HCT116 (cell line): Measurements from ENCODE around the gene SERAC1. TPM values are rescaled to one million over a fixed set of nuclear protein-coding genes. Genes with fewer than 3 reads are reported as not detected.

ENCODE experiments used
- ATAC-seq: fragments of 200-7000 bp; cut with Tn5 transposase; 2 replicates; pipeline ENCODE4 v1.9.1; 2020; ENCODE audit warnings: mild to moderate bottlenecking, moderate library complexity
- BruUV-seq: library from RNA; stranded (reverse); fragments of 400-500 nt; replicated peaks from 2 replicates; lab custom pipeline; 2021; lab: Mats Ljungman, UMichigan
- CTCF ChIA-PET: fragments of 300-600 bp; sonication (Branson Sonifier 250); formaldehyde crosslinking; loops from one replicate; lab custom pipeline; 2021; ENCODE audit warnings: antibody characterized with exemption; lab: Charles Lee
- POLR2A ChIA-PET: fragments of 300-600, 350-600 bp; sonication (Branson Sonifier 250); formaldehyde crosslinking; loops from one replicate; lab custom pipeline; 2021; ENCODE audit warnings: antibody characterized with exemption; lab: Charles Lee
- RAD21 ChIA-PET, 2 experiments: fragments of 300-600 bp; sonication (Branson Sonifier 250); formaldehyde crosslinking; loops; one replicate each; lab custom pipeline; 2023; ENCODE audit warnings: low total read pairs in 2 of 2; ENCODE audit not compliant: uncharacterized antibody in 2 of 2, unreplicated experiment in 2 of 2, low non-redundant PET in 1 of 2; lab: Charles Lee
- DNase-seq: peaks from one replicate; pipeline ENCODE4 v3.0.0-alpha.2; 2010; ENCODE audit warnings: low read depth, low spot score
- H2AFZ ChIP-seq: fragments of 200-600 bp; shearing (Covaris generic), sonication (generic); 2 replicates; pipeline ENCODE4 v1.6.1; 2017; ENCODE audit warnings: low read depth, mixed run types, mixed read lengths, antibody characterized with exemption, low read length; ENCODE audit not compliant: poor library complexity, severe bottlenecking
- H3K27ac ChIP-seq: 2 replicates; pipeline ENCODE4 v1.5.1; 2012; ENCODE audit warnings: low read depth, low read length
- H3K27me3 ChIP-seq: fragments of 200-600 bp; sonication (generic); 2 replicates; pipeline ENCODE4 v1.6.1; 2016; ENCODE audit warnings: mixed run types, low read length, mixed read lengths; ENCODE audit not compliant: insufficient read depth
- H3K36me3 ChIP-seq, 2 experiments: fragments of 200-500 bp in 1 of 2; fragments of 200-600 bp in 1 of 2; sonication (Bioruptor generic) in 1 of 2; sonication (generic) in 1 of 2; 2 replicates each; pipeline versions ENCODE4 v1.5.1 to v1.6.1; 2014 to 2016; ENCODE audit warnings: low read length in 2 of 2, inconsistent platforms in 1 of 2, mixed read lengths in 1 of 2, mixed run types in 1 of 2; ENCODE audit not compliant: insufficient read depth in 2 of 2, control insufficient read depth in 1 of 2
- H3K4me1 ChIP-seq, 2 experiments: fragments of 200-600 bp in 1 of 2; sonication (generic) in 1 of 2; 2 replicates each; pipeline versions ENCODE4 v1.5.1 to v1.6.1; 2012 to 2017; ENCODE audit warnings: low read length in 2 of 2, inconsistent platforms in 1 of 2, mild to moderate bottlenecking in 1 of 2, mixed read lengths in 1 of 2, mixed run types in 1 of 2, moderate library complexity in 1 of 2; ENCODE audit not compliant: insufficient read depth in 2 of 2, control insufficient read depth in 1 of 2
- H3K4me2 ChIP-seq: fragments of 200-600 bp; sonication (generic); 2 replicates; pipeline ENCODE4 v1.6.1; 2017; ENCODE audit warnings: mixed run types, low read length, mixed read lengths
- H3K4me3 ChIP-seq, 2 experiments: fragments of 200-600 bp in 1 of 2; sonication (generic) in 1 of 2; replicated peaks in 1 of 2; 2 replicates each; pipeline ENCODE4 v1.5.1; 2011 to 2016; ENCODE audit warnings: low read length in 2 of 2, control low read depth in 1 of 2, low read depth in 1 of 2, mild to moderate bottlenecking in 1 of 2, mixed read lengths in 1 of 2, mixed run types in 1 of 2
- H3K79me2 ChIP-seq: fragments of 200-600 bp; sonication (generic); 2 replicates; pipeline ENCODE4 v1.6.1; 2017; ENCODE audit warnings: mild to moderate bottlenecking, mixed run types, low read length, moderate library complexity, mixed read lengths; ENCODE audit not compliant: insufficient read depth
- H3K9ac ChIP-seq: fragments of 200-600 bp; sonication (generic); 2 replicates; pipeline ENCODE4 v1.6.1; 2016; ENCODE audit warnings: low read length, mixed read lengths
- H3K9me2 ChIP-seq: fragments of 200-600 bp; sonication (generic), shearing (Covaris generic); 2 replicates; pipeline ENCODE4 v1.6.1; 2017; ENCODE audit warnings: mixed run types, mild to moderate bottlenecking, moderate library complexity; ENCODE audit not compliant: insufficient read depth
- H3K9me3 ChIP-seq, 2 experiments: fragments of 200-500 bp in 1 of 2; fragments of 200-600 bp in 1 of 2; sonication (Bioruptor generic) in 1 of 2; sonication (generic) in 1 of 2; 2 replicates each; pipeline ENCODE4 v1.6.1; 2014 to 2017; ENCODE audit warnings: low read length in 2 of 2, mixed read lengths in 2 of 2, inconsistent platforms in 1 of 2, low read depth in 1 of 2, mild to moderate bottlenecking in 1 of 2, mixed run types in 1 of 2, moderate library complexity in 1 of 2; ENCODE audit not compliant: control insufficient read depth in 1 of 2, insufficient read depth in 1 of 2
- H4K20me1 ChIP-seq: fragments of 200-600 bp; sonication (generic), shearing (Covaris generic); 2 replicates; pipeline ENCODE4 v1.6.1; 2017; ENCODE audit warnings: mixed run types, mild to moderate bottlenecking, moderate library complexity; ENCODE audit not compliant: insufficient read depth
- CEBPB ChIP-seq: IDR thresholded peaks from 2 replicates; pipeline ENCODE4 v1.6.1; 2012; ENCODE audit warnings: low read depth
- ELF1 ChIP-seq: IDR thresholded peaks from 2 replicates; pipeline ENCODE4 v1.6.1; 2012; ENCODE audit warnings: low read depth, borderline replicate concordance
- JUND ChIP-seq: IDR thresholded peaks from 2 replicates; pipeline ENCODE4 v1.6.1; 2012
- SRF ChIP-seq: IDR thresholded peaks from 2 replicates; pipeline ENCODE4 v1.6.1; 2012; ENCODE audit warnings: low read depth
- intact Hi-C: fragments of 100-400 bp; cut with micrococcal nuclease; formaldehyde crosslinking; loops from 2 replicates; pipeline ENCODE4 v1.10.0; 2022
- total RNA-seq: library from RNA; stranded (reverse); gene quantifications from one replicate; pipeline ENCODE4 v1.2.1, GENCODE V29; 2021; ENCODE audit not compliant: unreplicated experiment
- TF ChIP-seq, protein P1 (sequence below): IDR thresholded peaks from 2 replicates; pipeline ENCODE4 v1.6.1; 2012
- TF ChIP-seq, protein P2 (sequence below): IDR thresholded peaks from 2 replicates; pipeline ENCODE4 v1.6.1; 2011; ENCODE audit warnings: mild to moderate bottlenecking, low read length, moderate library complexity; ENCODE audit not compliant: insufficient replicate concordance; ENCODE audit errors: extremely low read depth

SERAC1 gene
- total RNA-seq, 1 experiment from 2014 or later: 7.6 TPM

DNA sequence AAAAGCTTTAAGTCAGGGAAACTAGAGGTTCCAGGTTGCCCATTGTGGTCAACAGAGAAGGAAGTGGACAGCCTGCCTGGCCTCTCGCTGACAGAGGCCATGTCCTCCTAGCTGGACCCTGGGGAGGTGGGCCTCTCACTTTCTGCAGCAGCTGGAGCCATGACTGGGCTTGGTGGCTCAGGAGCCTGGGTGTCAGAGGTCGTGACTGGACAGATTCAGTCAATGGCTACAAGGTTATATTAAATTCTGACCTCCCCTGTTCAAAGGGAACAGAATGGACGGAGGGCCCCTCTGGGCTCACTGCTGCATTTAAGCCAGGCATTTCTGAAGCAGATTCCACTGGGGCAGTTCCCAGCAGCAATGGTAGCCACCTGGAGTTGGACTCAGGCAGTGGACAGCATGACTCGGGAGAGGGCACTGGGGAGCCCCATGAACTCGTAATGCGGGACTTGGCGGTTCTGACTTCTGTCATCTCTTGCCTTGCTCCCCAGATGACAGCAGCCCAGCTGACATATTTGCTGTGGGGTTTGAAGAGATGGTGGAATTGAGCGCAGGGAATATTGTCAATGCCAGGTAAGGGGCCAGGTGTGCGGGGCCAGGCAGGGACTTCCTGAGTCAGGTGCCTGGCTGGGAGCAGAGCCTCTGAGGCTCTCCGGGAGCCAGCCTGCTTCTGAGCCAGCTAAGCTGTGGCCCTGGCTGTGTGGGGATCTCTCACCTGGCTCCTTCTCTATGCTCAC lies 99.7 kb downstream of the SERAC1 start:
- peak overlapping the region; percentile 76 for H3K4me2 ChIP-seq
- intact Hi-C loops: no loop called here
- no peaks in the 10 kb centered on the region for H3K9me3 ChIP-seq
- H3K9ac ChIP-seq: peak overlapping the region; percentile 49
- ChIA-PET POLR2A (interaction anchor here (0.7 to 2.4 kb wide), 2 partner anchors 11 to 26 kb away, joined by 3 to 6 read pairs; no protein-coding TSS in a partner anchor), RAD21 (no interaction called here), CTCF (interaction anchor here (1.3 to 1.4 kb wide), 2 partner anchors 21 to 42 kb away, joined by 3 to 6 read pairs; no protein-coding TSS in a partner anchor)
- TF ChIP-seq ELF1 (no peak), CEBPB (no peak), JUND (no peak), SRF (no peak)
- TF ChIP-seq, protein P1, sequence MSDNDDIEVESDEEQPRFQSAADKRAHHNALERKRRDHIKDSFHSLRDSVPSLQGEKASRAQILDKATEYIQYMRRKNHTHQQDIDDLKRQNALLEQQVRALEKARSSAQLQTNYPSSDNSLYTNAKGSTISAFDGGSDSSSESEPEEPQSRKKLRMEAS: no peak
- TF ChIP-seq, protein P2, sequence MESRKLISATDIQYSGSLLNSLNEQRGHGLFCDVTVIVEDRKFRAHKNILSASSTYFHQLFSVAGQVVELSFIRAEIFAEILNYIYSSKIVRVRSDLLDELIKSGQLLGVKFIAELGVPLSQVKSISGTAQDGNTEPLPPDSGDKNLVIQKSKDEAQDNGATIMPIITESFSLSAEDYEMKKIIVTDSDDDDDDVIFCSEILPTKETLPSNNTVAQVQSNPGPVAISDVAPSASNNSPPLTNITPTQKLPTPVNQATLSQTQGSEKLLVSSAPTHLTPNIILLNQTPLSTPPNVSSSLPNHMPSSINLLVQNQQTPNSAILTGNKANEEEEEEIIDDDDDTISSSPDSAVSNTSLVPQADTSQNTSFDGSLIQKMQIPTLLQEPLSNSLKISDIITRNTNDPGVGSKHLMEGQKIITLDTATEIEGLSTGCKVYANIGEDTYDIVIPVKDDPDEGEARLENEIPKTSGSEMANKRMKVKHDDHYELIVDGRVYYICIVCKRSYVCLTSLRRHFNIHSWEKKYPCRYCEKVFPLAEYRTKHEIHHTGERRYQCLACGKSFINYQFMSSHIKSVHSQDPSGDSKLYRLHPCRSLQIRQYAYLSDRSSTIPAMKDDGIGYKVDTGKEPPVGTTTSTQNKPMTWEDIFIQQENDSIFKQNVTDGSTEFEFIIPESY: no peak
- H3K4me1 ChIP-seq: peaks cover 26 to 46% of the 10 kb centered on the region in 2 experiments
- BruUV-seq: no TSS peak
- H2AFZ ChIP-seq: no peak overlapping the region
- no peaks in the 10 kb centered on the region for H3K27me3 ChIP-seq
- H3K36me3 ChIP-seq: peaks cover 0 to 20% of the 10 kb centered on the region in 2 experiments; a peak in 2 of 4 replicates
- H4K20me1 ChIP-seq: no peaks in the 10 kb centered on the region
- H3K27ac ChIP-seq: peak overlapping the region; percentile 78
- ATAC-seq: peak; percentile 86
- peak overlapping the region in 1 of 2 experiments; percentile 35; a peak in 2 of 4 replicates for H3K4me3 ChIP-seq
- H3K9me2 ChIP-seq: no peaks in the 10 kb centered on the region
- DNase-seq: no peak
- no peaks in the 10 kb centered on the region for H3K79me2 ChIP-seq
